H9 (cell line): ENCODE measurements around the gene MYO5B. TPM values are rescaled to one million over a fixed set of nuclear protein-coding genes. Genes with fewer than 3 reads are reported as not detected.
A peak's percentile ranks its signal among the peaks of the same experiment; 100 is the strongest.

Source experiments
- DNase-seq: peaks from one replicate; pipeline ENCODE4 v3.0.0-alpha.2; 2017
- H2AFZ ChIP-seq: one replicate; pipeline ENCODE4 v1.6.1; 2013; ENCODE audit warnings: mild to moderate bottlenecking, low read length, control low read depth, moderate library complexity
- H2AK5ac ChIP-seq: 2 replicates; pipeline ENCODE4 v1.6.1; 2013; ENCODE audit warnings: low read length, control low read depth, mixed read lengths; ENCODE audit not compliant: insufficient read length
- H2BK120ac ChIP-seq: one replicate; pipeline ENCODE4 v1.6.1; 2013; ENCODE audit warnings: low read depth, mild to moderate bottlenecking, low read length, control low read depth, inconsistent platforms; ENCODE audit not compliant: poor library complexity, severe bottlenecking
- H2BK12ac ChIP-seq: 2 replicates; pipeline ENCODE4 v1.6.1; 2013; ENCODE audit warnings: low read length, control low read depth, mixed read lengths, low read depth; ENCODE audit not compliant: insufficient read length
- H2BK15ac ChIP-seq: 2 replicates; pipeline ENCODE4 v1.6.1; 2013; ENCODE audit warnings: low read depth, low read length, control low read depth
- H2BK20ac ChIP-seq: one replicate; pipeline ENCODE4 v1.6.1; 2013; ENCODE audit warnings: low read depth, mild to moderate bottlenecking, low read length, control low read depth, inconsistent platforms; ENCODE audit not compliant: poor library complexity, severe bottlenecking
- H2BK5ac ChIP-seq: 2 replicates; pipeline ENCODE4 v1.6.1; 2013; ENCODE audit warnings: low read length, control low read depth, mixed read lengths; ENCODE audit not compliant: insufficient read length
- H3K14ac ChIP-seq: 2 replicates; pipeline ENCODE4 v1.6.1; 2013; ENCODE audit warnings: low read length, control low read depth; ENCODE audit not compliant: insufficient read depth
- H3K18ac ChIP-seq: 2 replicates; pipeline ENCODE4 v1.6.1; 2013; ENCODE audit warnings: low read depth, mild to moderate bottlenecking, mixed read lengths, low read length, control low read depth; ENCODE audit not compliant: insufficient read length
- H3K23ac ChIP-seq: 2 replicates; pipeline ENCODE4 v1.6.1; 2013; ENCODE audit warnings: low read length, control low read depth, mixed read lengths, low read depth; ENCODE audit not compliant: insufficient read length
- H3K23me2 ChIP-seq: 2 replicates; pipeline ENCODE4 v1.6.1; 2013; ENCODE audit warnings: low read depth, mild to moderate bottlenecking, mixed read lengths, low read length, control low read depth; ENCODE audit not compliant: insufficient read length, poor library complexity, severe bottlenecking
- H3K27ac ChIP-seq: 2 replicates; pipeline ENCODE4 v1.5.1; 2013; ENCODE audit warnings: low read length, control low read depth, mixed read lengths, low read depth; ENCODE audit not compliant: insufficient read length
- H3K27me3 ChIP-seq: 2 replicates; pipeline ENCODE4 v1.6.1; 2013; ENCODE audit warnings: low read length, control low read depth, inconsistent platforms; ENCODE audit not compliant: insufficient read depth
- H3K4ac ChIP-seq: 2 replicates; pipeline ENCODE4 v1.6.1; 2013; ENCODE audit warnings: low read depth, mild to moderate bottlenecking, control low read depth, inconsistent platforms, low read length, moderate library complexity
- H3K4me1 ChIP-seq: 2 replicates; pipeline ENCODE4 v1.6.1; 2013; ENCODE audit warnings: low read length, control low read depth, inconsistent platforms; ENCODE audit not compliant: insufficient read depth
- H3K4me2 ChIP-seq: 2 replicates; pipeline ENCODE4 v1.6.1; 2013; ENCODE audit warnings: low read length, control low read depth, mixed read lengths; ENCODE audit not compliant: insufficient read length, insufficient read depth
- H3K56ac ChIP-seq: 2 replicates; pipeline ENCODE4 v1.6.1; 2013; ENCODE audit warnings: low read depth, mild to moderate bottlenecking, mixed read lengths, low read length, control low read depth; ENCODE audit not compliant: insufficient read length
- H3K79me1 ChIP-seq: 2 replicates; pipeline ENCODE4 v1.6.1; 2013; ENCODE audit warnings: low read depth, mild to moderate bottlenecking, moderate library complexity, low read length, control low read depth, inconsistent platforms; ENCODE audit not compliant: insufficient read depth, poor library complexity, severe bottlenecking
- H3K79me2 ChIP-seq: 2 replicates; pipeline ENCODE4 v1.6.1; 2013; ENCODE audit warnings: low read length, control low read depth, inconsistent platforms; ENCODE audit not compliant: insufficient read depth
- H3K9ac ChIP-seq: 2 replicates; pipeline ENCODE4 v1.6.1; 2013; ENCODE audit warnings: low read length, control low read depth, mixed read lengths; ENCODE audit not compliant: insufficient read length; ENCODE audit errors: extremely low read depth
- H3K9me3 ChIP-seq: one replicate; pipeline ENCODE4 v1.6.1; 2013; ENCODE audit warnings: low read depth, low read length, inconsistent platforms; ENCODE audit not compliant: control insufficient read depth
- H3T11ph ChIP-seq: one replicate; pipeline ENCODE4 v1.6.1; 2013; ENCODE audit warnings: mild to moderate bottlenecking, low read length, control low read depth, inconsistent platforms
- H4K20me1 ChIP-seq: one replicate; pipeline ENCODE4 v1.6.1; 2013; ENCODE audit not compliant: control insufficient read depth, insufficient read length, insufficient read depth
- H4K5ac ChIP-seq: 2 replicates; pipeline ENCODE4 v1.6.1; 2013; ENCODE audit warnings: low read depth, mild to moderate bottlenecking, mixed read lengths, low read length, control low read depth; ENCODE audit not compliant: insufficient read length
- H4K8ac ChIP-seq: replicated peaks from 2 replicates; pipeline ENCODE4 v1.6.1; 2013; ENCODE audit warnings: low read length, control low read depth, mixed read lengths, low read depth; ENCODE audit not compliant: insufficient read length
- H4K91ac ChIP-seq: 2 replicates; pipeline ENCODE4 v1.6.1; 2013; ENCODE audit warnings: low read depth, mild to moderate bottlenecking, moderate library complexity, mixed read lengths, low read length, control low read depth; ENCODE audit not compliant: insufficient read length
- H3K27ac Mint-ChIP-seq, 3 experiments: 2 replicates in 2 of 3; 3 replicates in 1 of 3; pipeline ENCODE4 v1.8.0; 2020 to 2021; ENCODE audit warnings: mixed read lengths in 3 of 3, mild to moderate bottlenecking in 1 of 3, moderate library complexity in 1 of 3
- H3K27me3 Mint-ChIP-seq: 2 replicates; pipeline ENCODE4 v1.8.0; 2021; ENCODE audit warnings: low read depth, mild to moderate bottlenecking, moderate library complexity, mixed read lengths
- H3K36me3 Mint-ChIP-seq, 3 experiments: 2 replicates in 2 of 3; 3 replicates in 1 of 3; pipeline ENCODE4 v1.8.0; 2020 to 2021; ENCODE audit warnings: low read depth in 3 of 3, mixed read lengths in 3 of 3; ENCODE audit not compliant: insufficient read depth in 1 of 3
- H3K4me1 Mint-ChIP-seq, 2 experiments: 2 replicates each; pipeline ENCODE4 v1.8.0; 2020; ENCODE audit warnings: mixed read lengths in 2 of 2
- H3K4me3 Mint-ChIP-seq, 2 experiments: 2 replicates in 1 of 2; 3 replicates in 1 of 2; pipeline ENCODE4 v1.8.0; 2020 to 2021; ENCODE audit warnings: mild to moderate bottlenecking in 2 of 2, mixed read lengths in 2 of 2, moderate library complexity in 1 of 2
- H3K9me3 Mint-ChIP-seq, 2 experiments: 2 replicates in 1 of 2; 3 replicates in 1 of 2; pipeline ENCODE4 v1.8.0; 2020; ENCODE audit warnings: mild to moderate bottlenecking in 2 of 2, mixed read lengths in 2 of 2, moderate library complexity in 1 of 2
- CTCF ChIP-seq: fragments of 200-600 bp; sonication (generic); conservative IDR thresholded peaks from 3 replicates; pipeline ENCODE4 v1.8.0; 2021; ENCODE audit warnings: antibody characterized with exemption, mild to moderate bottlenecking
- WGBS: extraction: QIAGEN DNeasy Blood & Tissue Kit; methylation state at CpG from one replicate; pipeline ENCODE4 v1.1.7; 2013; ENCODE audit warnings: missing lambda C conversion rate, low lambda C conversion rate, mixed read lengths; ENCODE audit not compliant: insufficient read length; ENCODE audit errors: extremely low coverage; 5-methylcytosine and 5-hydroxymethylcytosine counted together
- total RNA-seq: library from RNA; stranded (reverse); gene quantifications from 2 replicates; pipeline ENCODE4 v1.2.1, GENCODE V29; 2021

The MYO5B gene
- total RNA-seq, 1 experiment from 2014 or later, result 9.3 TPM

GRCh38 chr18:49971462-49971861 is 223.5 kb downstream of the MYO5B start:
- Histone ChIP-seq H3K23ac (peak overlapping the region; percentile 36), H2BK120ac (no peak overlapping the region)

More at GRCh38 chr18:49971462-49971861, 223.5 kb downstream of the MYO5B start:
- H3K27ac ChIP-seq, result no peak overlapping the region
- TF ChIP-seq CTCF, result no peak
- H3K14ac ChIP-seq, result no peak overlapping the region
- H4K8ac ChIP-seq, result no peak overlapping the region
- Mint-ChIP-seq H3K36me3 (no peaks in the 10 kb centered on the region; a peak in 1 of 7 replicates), H3K4me1 (peaks cover 0 to 6% of the 10 kb centered on the region in 2 experiments; a peak in 1 of 4 replicates), H3K4me3 (no peak overlapping the region), H3K27ac (no peak overlapping the region), H3K9me3 (no peaks in the 10 kb centered on the region), H3K27me3 (no peaks in the 10 kb centered on the region)
- no peak for DNase-seq
- H3K4me2 ChIP-seq, result no peak overlapping the region
- H2BK15ac ChIP-seq, result no peak overlapping the region
- H4K20me1 ChIP-seq, result no peaks in the 10 kb centered on the region
- H3K27me3 ChIP-seq, result no peaks in the 10 kb centered on the region
- no peak overlapping the region for H3K9ac ChIP-seq
- no peak overlapping the region for H4K91ac ChIP-seq
- no peaks in the 10 kb centered on the region for H3K23me2 ChIP-seq
- H3K18ac ChIP-seq, result no peak overlapping the region
- H3T11ph ChIP-seq, result no peak overlapping the region
- H3K56ac ChIP-seq, result no peak overlapping the region
- H3K79me1 ChIP-seq, result no peaks in the 10 kb centered on the region
- no peak overlapping the region for H2AFZ ChIP-seq
- no peaks in the 10 kb centered on the region for H3K4me1 ChIP-seq
- no peak overlapping the region for H2BK12ac ChIP-seq
- H3K4ac ChIP-seq, result no peak overlapping the region
- no peak overlapping the region for H2BK20ac ChIP-seq
- no peak overlapping the region for H2AK5ac ChIP-seq
- no peak overlapping the region for H2BK5ac ChIP-seq
- H4K5ac ChIP-seq, result no peak overlapping the region
- no peaks in the 10 kb centered on the region for H3K9me3 ChIP-seq
- WGBS, result no CpG with 5 or more reads among the region's 1 CpG
- no peaks in the 10 kb centered on the region for H3K79me2 ChIP-seq
